DMS 273 (cell line): ENCODE measurements around the gene TTLL9.
"Not testable (repeated sequence)": the region's sequence is repeated elsewhere in the genome, so short reads cannot be mapped to it uniquely, and the experiment has no call there.

Source experiments
- DNase-seq: peaks from one replicate; lab custom pipeline; 2025; ENCODE audit not compliant: unreplicated experiment; lab: John Stamatoyannopoulos, UW

TTLL9 gene

GRCh38 chr20:31869942-31870725, at the start of gene TTLL9, which contains the start of gene DUSP15:
TSS of gene TTLL9 (plus strand) at chr20:31870634. CDS start at chr20:31871127, 493 bp downstream.
TSS of gene DUSP15 (minus strand) at chr20:31870527. CDS start at chr20:31870337, 190 bp downstream.
- DNase-seq: peak; percentile 46

GRCh38 chr20:31821427-31821826, 49.0 kb upstream of the TTLL9 start:
- no peak for DNase-seq

GRCh38 chr20:31822421-31823330, 47.8 kb upstream of the TTLL9 start:
- peak; percentile 93 for DNase-seq

- no peak for DNase-seq
Measured at GRCh38 chr20:31823360-31824124, 46.9 kb upstream of the TTLL9 start.

GRCh38 chr20:31824125-31824485, 46.3 kb upstream of the TTLL9 start:
- no peak for DNase-seq

- no peak for DNase-seq
Measured at GRCh38 chr20:31824554-31825313, 45.7 kb upstream of the TTLL9 start.

GRCh38 chr20:31826074-31826473, 44.4 kb upstream of the TTLL9 start:
- DNase-seq: no peak

GRCh38 chr20:31827059-31827458, 43.4 kb upstream of the TTLL9 start:
- no peak for DNase-seq

- not testable (repeated sequence) for DNase-seq
Measured at GRCh38 chr20:31828016-31828415, 42.4 kb upstream of the TTLL9 start.

- DNase-seq: no peak
Measured at GRCh38 chr20:31829731-31830130, 40.7 kb upstream of the TTLL9 start.

- no peak for DNase-seq
Measured at GRCh38 chr20:31830406-31830981, 39.9 kb upstream of the TTLL9 start.

- DNase-seq: no peak
Measured at GRCh38 chr20:31831211-31831610, 39.2 kb upstream of the TTLL9 start.

GRCh38 chr20:31831771-31832306, 38.6 kb upstream of the TTLL9 start:
- DNase-seq: no peak

GRCh38 chr20:31833130-31833930, 37.1 kb upstream of the TTLL9 start:
- peak; percentile 79 for DNase-seq

GRCh38 chr20:31833931-31834521, 36.4 kb upstream of the TTLL9 start:
- no peak for DNase-seq

GRCh38 chr20:31835554-31835953, 34.9 kb upstream of the TTLL9 start:
- DNase-seq: no peak

GRCh38 chr20:31835977-31836852, 34.2 kb upstream of the TTLL9 start:
- DNase-seq: peak; percentile 82
